Measurements from ENCODE around the gene CTXN1.

GRCh38 chr19:7908742-7909461 lies 17.0 kb downstream of the CTXN1 start:
- TF ChIP-seq GABPA (IDR thresholded peaks at IDR 0.05; ENCODE audit: low read depth) = no peak
- TF ChIP-seq REST (IDR thresholded peaks at IDR 0.05; ENCODE audit: low read depth, low read length) = no peak
- no peak for TF ChIP-seq CTCF (IDR thresholded peaks at IDR 0.05)
- TF ChIP-seq USF1 (IDR thresholded peaks at IDR 0.05; ENCODE audit: borderline replicate concordance, low read depth) = no peak
- no peak for TF ChIP-seq EP300 (IDR thresholded peaks at IDR 0.05; ENCODE audit: borderline replicate concordance in 1 of 2, low read depth in 1 of 2, low read length in 1 of 2)

Measured in SK-N-SH (cell line).